Mesothelial cell of epicardium (in vitro differentiated cells): ENCODE data around the gene PAQR3. TPM values are rescaled to one million over a fixed set of nuclear protein-coding genes. Genes with fewer than 3 reads are reported as not detected.

Source experiments
- DNase-seq, 2 experiments: peaks; one replicate each; pipeline ENCODE4 v3.0.0; 2021; ENCODE audit warnings: low spot score in 2 of 2; ENCODE audit not compliant: unreplicated experiment in 2 of 2
- H3K27ac Mint-ChIP-seq: 2 replicates; pipeline ENCODE4 v1.8.0; 2021; ENCODE audit warnings: mixed read lengths
- H3K27me3 Mint-ChIP-seq: 2 replicates; pipeline ENCODE4 v1.8.0; 2021; ENCODE audit warnings: low read depth, mixed read lengths
- H3K36me3 Mint-ChIP-seq: 2 replicates; pipeline ENCODE4 v1.8.0; 2021; ENCODE audit warnings: mixed read lengths
- H3K4me1 Mint-ChIP-seq: 2 replicates; pipeline ENCODE4 v1.8.0; 2021; ENCODE audit warnings: mixed read lengths
- H3K4me3 Mint-ChIP-seq: 2 replicates; pipeline ENCODE4 v1.8.0; 2021; ENCODE audit warnings: mild to moderate bottlenecking, moderate library complexity, mixed read lengths
- H3K9me3 Mint-ChIP-seq: 2 replicates; pipeline ENCODE4 v1.8.0; 2021; ENCODE audit warnings: mixed read lengths
- CTCF ChIP-seq: fragments of 200-600 bp; sonication (generic); IDR thresholded peaks from one replicate; pipeline ENCODE4 v1.5.0; 2021; ENCODE audit warnings: antibody characterized with exemption; ENCODE audit not compliant: unreplicated experiment
- total RNA-seq: library from RNA; stranded (reverse); gene quantifications from 3 replicates; pipeline ENCODE4 v1.2.1, GENCODE V29; 2021

The PAQR3 gene
- total RNA-seq, 1 donor from 2014 or later = 19.8 TPM

- peaks cover 23% of the 10 kb centered on the region for H3K4me1 Mint-ChIP-seq
- no peak for TF ChIP-seq CTCF
- H3K36me3 Mint-ChIP-seq = no peaks in the 10 kb centered on the region
- DNase-seq = no peak
- peaks cover under 1% of the 10 kb centered on the region for H3K9me3 Mint-ChIP-seq
- peaks cover 26% of the 10 kb centered on the region for H3K27me3 Mint-ChIP-seq
- no peak overlapping the region for H3K27ac Mint-ChIP-seq
- no peak overlapping the region for H3K4me3 Mint-ChIP-seq
Measured at GRCh38 chr4:78940752-78941151, 1.5 kb upstream of the PAQR3 start.

GRCh38 chr4:78939667-78940008, 400 bp upstream of the PAQR3 start:
- Mint-ChIP-seq H3K27me3 (peaks cover 25% of the 10 kb centered on the region), H3K4me1 (peaks cover 23% of the 10 kb centered on the region), H3K4me3 (peak overlapping the region; percentile 76), H3K9me3 (no peaks in the 10 kb centered on the region), H3K36me3 (no peaks in the 10 kb centered on the region), H3K27ac (peak overlapping the region; percentile 51)
- no peak for TF ChIP-seq CTCF
- no peak for DNase-seq

GRCh38 chr4:78938474-78938867, 767 bp downstream of the PAQR3 start:
- peaks cover 23% of the 10 kb centered on the region for H3K4me1 Mint-ChIP-seq
- TF ChIP-seq CTCF = no peak
- DNase-seq = no peak
- peak overlapping the region; percentile 87 for H3K4me3 Mint-ChIP-seq
- no peaks in the 10 kb centered on the region for H3K9me3 Mint-ChIP-seq
- no peaks in the 10 kb centered on the region for H3K36me3 Mint-ChIP-seq
- H3K27me3 Mint-ChIP-seq = peaks cover 14% of the 10 kb centered on the region
- H3K27ac Mint-ChIP-seq = peak overlapping the region; percentile 74

GRCh38 chr4:78937837-78938236, 1.4 kb downstream of the PAQR3 start:
- Mint-ChIP-seq H3K27ac (no peak overlapping the region), H3K36me3 (no peaks in the 10 kb centered on the region), H3K27me3 (peaks cover 9% of the 10 kb centered on the region), H3K9me3 (no peaks in the 10 kb centered on the region), H3K4me1 (peaks cover 23% of the 10 kb centered on the region), H3K4me3 (peak overlapping the region; percentile 39)
- DNase-seq = no peak
- no peak for TF ChIP-seq CTCF

DNA sequence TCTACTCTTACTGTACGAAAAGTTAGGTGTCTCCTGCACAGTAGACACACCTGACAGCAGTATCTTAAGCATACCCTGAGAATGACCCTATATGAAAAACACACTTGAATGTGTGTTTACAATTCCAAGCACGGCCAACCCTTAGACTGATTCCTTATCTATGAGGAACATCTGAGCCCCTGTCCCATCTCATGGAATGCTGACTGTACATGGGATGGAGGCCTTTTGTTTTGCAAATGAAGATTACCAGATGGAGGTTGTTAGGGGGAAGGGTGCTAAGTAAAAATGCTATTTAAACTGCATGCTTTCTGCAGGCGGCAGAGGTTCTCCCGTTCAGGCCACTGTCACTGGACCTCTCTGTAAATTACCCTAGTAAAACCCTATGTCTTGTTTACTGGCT, 2.2 kb downstream of the PAQR3 start:
- Mint-ChIP-seq H3K9me3 (no peaks in the 10 kb centered on the region), H3K4me3 (no peak overlapping the region), H3K27ac (no peak overlapping the region), H3K4me1 (peaks cover 23% of the 10 kb centered on the region), H3K36me3 (no peaks in the 10 kb centered on the region), H3K27me3 (peaks cover 3% of the 10 kb centered on the region)
- TF ChIP-seq CTCF = no peak
- DNase-seq = no peak

DNA sequence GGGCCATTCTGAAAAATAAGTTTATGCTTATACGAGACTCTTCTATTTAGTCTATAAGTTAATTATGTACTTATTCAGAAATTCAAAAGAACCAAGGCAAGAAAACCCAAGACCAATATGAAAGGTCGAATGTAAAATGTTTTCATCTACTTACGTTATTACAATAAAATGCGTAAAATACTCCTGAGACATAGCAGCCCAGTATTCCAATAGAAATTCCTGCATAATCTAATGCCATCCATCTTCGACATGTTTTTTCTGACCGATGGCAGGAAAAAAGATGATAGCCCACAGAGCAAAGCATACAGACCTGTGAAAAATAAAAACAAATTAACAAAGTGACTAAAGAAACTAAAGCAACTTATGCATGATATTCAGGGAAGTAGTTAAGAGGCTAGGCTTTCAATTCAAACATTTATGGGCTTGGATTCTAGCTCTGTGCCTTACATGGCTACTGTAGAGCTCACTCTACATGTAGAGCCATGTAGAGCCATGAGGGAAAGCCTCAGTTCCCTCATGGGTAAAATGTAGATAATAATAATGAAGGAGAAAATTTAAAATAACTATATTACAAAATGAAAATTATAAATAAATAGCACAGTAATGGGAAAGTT, 9.1 kb downstream of the PAQR3 start:
- no peaks in the 10 kb centered on the region for H3K4me1 Mint-ChIP-seq
- no peak for TF ChIP-seq CTCF

More for the DNA sequence above, 9.1 kb downstream of the PAQR3 start:
- Mint-ChIP-seq H3K4me3 (no peak overlapping the region), H3K9me3 (no peaks in the 10 kb centered on the region), H3K27ac (no peak overlapping the region), H3K27me3 (no peaks in the 10 kb centered on the region), H3K36me3 (peaks cover 25% of the 10 kb centered on the region)
- DNase-seq = no peak
